ENCODE data around the gene HIRIP3.

HIRIP3 gene

DNA sequence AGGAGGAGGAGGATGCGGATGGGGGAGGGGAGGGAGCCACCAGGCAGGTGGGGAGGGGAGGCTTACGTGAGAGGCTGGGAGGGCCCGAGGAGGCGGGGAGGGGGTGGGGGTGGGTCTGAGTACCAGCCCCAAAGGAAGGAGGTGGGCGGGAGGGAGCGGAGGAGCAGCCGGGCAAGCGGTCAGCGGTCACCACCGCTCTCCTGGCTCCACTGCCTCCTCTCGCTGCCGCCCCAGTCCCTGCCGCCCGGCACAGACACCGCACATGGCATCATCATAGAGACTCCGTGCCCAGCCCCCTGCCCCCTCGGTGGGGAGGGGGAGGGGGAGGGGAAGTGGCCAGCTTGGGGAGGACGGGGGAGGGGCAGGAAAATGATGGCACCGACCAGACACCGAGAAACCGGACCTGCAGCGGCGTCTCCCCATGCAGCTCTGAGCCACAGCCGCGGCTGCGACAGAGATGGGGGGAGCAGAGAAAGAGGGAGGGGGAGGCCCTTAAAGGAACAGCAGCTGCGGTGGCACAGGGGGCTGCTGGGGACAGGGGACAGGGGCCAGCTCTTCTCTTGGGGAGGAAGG, 35.5 kb upstream of the HIRIP3 start, which contains the start of gene TLCD3B:
TSS of gene TLCD3B (minus strand) at position 431 of the 573 bp plus-strand sequence. CDS start 744 bp downstream, outside the sequence.
- TF ChIP-seq, protein P1, sequence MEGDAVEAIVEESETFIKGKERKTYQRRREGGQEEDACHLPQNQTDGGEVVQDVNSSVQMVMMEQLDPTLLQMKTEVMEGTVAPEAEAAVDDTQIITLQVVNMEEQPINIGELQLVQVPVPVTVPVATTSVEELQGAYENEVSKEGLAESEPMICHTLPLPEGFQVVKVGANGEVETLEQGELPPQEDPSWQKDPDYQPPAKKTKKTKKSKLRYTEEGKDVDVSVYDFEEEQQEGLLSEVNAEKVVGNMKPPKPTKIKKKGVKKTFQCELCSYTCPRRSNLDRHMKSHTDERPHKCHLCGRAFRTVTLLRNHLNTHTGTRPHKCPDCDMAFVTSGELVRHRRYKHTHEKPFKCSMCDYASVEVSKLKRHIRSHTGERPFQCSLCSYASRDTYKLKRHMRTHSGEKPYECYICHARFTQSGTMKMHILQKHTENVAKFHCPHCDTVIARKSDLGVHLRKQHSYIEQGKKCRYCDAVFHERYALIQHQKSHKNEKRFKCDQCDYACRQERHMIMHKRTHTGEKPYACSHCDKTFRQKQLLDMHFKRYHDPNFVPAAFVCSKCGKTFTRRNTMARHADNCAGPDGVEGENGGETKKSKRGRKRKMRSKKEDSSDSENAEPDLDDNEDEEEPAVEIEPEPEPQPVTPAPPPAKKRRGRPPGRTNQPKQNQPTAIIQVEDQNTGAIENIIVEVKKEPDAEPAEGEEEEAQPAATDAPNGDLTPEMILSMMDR (conservative IDR thresholded peaks at IDR 0.05; ENCODE audit: low read length) = no peak
- DNase-seq (ENCODE audit: low read depth) = no peak
- H3K4me3 ChIP-seq (ENCODE audit: low read length) = no peak within 1 kb of the TSS

DNA sequence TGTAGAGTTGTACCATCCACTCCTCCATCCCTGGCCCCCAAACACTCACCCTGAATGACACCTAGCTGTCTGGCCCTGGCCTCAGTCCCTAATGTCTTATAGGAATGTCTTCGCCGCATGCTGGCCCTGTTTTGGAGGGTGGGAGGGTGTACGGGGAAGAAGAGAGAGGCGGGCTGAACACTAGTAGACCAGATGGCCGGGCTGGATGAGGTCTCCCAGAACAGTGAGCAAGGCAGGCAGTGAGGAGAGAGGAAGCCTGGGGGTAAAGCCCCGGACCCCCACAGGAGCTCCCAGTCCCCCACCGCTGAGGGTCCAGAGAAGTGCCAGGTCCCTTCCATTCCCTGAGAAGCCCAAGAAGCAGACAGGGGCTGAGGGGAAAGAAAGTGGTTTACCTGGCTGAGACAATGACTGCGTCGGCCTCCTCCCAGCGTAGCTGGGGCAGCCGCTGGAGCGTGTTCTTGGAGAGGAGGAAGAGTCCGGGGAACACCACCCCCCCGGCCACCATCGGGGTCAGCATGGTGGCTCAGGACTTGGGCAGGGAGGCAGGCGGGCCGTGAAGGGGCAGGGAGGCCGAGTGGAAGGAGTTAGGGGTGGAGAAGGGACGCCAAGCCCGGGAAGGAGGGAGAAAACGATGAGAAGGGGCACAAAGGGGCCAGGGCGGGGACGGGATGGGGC, 34.7 kb upstream of the HIRIP3 start:
- no peak for DNase-seq (ENCODE audit: low read depth)
- TF ChIP-seq, protein P1 (conservative IDR thresholded peaks at IDR 0.05; ENCODE audit: low read length) = no peak
- H3K4me3 ChIP-seq (ENCODE audit: low read length) = no peak overlapping the region

DNA sequence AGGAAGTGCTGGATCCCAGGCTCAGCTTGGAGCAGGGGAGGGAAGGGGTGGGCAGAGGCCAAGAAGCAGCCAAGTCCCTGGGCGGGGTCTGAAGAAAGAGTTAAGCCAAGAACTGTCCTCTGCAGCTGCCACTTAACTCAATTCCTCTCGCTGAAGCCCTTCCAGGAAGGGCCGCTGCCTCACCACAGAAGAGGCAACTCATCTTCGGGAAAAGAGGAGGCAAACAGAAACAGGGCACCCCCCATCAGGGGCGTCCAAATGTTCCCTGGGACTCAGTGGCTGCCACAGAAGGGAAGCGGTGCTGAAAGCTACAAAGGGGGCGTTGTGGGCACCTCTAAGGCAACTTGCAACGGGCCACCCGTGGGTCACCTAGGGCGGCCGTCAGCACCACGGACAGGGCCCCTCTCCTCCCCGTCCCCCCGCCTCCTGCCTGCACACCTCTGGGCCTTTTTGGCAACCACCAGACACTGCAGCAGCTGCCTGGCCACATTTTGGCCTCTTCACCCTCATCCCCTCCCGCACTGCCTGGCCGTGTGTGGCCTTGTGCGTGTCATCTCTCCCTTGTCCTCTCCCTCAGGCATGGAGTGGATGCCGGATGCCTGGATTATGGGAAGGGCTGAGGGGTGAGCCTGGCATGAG, 33.1 kb upstream of the HIRIP3 start:
- DNase-seq (ENCODE audit: low read depth) = no peak
- TF ChIP-seq, protein P1 (conservative IDR thresholded peaks at IDR 0.05; ENCODE audit: low read length) = no peak
- no peak overlapping the region for H3K4me3 ChIP-seq (ENCODE audit: low read length)

DNA sequence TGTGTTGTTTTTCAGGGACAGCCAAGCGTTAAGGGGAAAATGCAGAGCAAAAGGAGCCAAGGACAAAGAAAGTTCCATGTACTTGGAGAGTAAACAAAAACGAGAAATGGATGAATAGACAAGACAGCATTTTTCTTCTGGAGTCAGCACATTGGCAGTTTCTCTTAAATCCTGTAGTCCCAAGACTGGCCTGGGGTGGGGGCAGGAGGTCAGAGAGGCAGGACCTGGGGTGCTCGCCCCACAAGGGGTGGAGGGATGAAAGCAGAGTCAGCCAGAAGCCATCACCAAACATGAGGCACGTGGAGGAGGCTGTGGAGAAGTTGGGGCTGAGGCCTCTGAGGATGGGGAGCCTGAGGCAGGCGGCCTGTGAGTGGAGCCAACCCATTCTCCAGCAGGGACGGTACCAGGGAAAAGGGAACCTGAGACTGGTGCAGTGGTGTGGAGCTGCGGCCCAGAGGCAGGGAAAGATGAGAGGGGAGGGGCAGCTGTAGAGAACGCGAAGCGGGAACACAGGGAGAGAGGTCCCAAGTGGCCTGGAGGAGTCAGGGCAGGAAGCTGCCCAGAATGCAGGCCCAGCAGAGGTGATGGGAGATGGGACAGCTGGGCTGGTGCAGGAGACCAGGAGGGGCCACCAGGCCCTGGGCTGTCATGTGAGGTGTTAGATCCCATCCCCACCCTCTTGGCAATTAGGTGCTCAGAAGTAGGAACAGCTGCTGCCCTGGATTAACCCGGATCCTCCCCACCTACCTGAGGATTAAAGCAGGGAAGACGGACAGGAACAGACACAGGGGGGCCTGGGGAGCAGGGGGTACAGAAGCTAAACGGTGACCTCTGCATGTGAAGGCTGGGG, 32.4 kb upstream of the HIRIP3 start:
- no peak overlapping the region for H3K4me3 ChIP-seq (ENCODE audit: low read length)
- TF ChIP-seq, protein P1 (conservative IDR thresholded peaks at IDR 0.05; ENCODE audit: low read length) = no peak
- DNase-seq (ENCODE audit: low read depth) = no peak

DNA sequence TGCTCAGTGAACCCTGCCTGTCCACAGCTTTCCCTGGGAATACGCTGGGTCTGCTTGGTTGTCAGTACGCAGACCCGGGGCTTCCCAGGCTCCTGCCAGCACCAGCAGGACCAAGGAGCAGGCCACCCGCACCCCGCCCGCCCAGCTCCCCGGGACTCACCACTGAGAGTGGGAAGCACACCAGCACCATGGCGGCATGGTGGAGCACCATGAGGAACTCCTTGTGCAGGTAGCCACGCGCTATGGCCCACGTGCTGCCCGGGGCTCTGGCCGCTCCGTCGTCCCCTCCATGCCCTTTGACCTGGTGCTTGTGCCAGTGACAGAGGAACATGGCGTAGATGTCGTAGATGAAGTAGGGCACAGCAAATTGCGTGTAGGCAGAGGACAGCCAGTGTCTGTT, 31.0 kb upstream of the HIRIP3 start:
- TF ChIP-seq, protein P1 (conservative IDR thresholded peaks at IDR 0.05; ENCODE audit: low read length) = no peak
- DNase-seq (ENCODE audit: low read depth) = no peak
- no peak overlapping the region for H3K4me3 ChIP-seq (ENCODE audit: low read length)

DNA sequence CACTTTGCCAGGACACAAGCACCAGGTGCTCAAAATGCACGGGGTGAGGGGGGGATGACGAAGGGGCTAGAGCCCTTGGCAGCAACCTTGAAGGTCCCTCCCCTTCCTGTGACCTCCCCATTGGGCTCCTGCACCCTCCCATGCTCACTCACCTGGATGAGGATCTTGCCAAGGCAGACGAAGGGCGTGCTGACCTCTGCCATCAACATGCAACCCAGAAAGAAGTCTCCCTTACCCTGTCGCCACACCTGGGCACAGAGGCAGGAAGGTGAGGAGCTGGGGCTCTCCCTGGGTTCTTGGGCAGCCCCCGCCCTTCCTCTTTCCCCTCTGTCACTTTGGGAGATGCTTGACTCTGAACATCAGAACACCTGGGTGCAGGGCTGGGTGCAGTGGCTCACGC, 30.2 kb upstream of the HIRIP3 start:
- TF ChIP-seq, protein P1 (conservative IDR thresholded peaks at IDR 0.05; ENCODE audit: low read length) = no peak

More for the DNA sequence above, 30.2 kb upstream of the HIRIP3 start:
- no peak for DNase-seq (ENCODE audit: low read depth)
- H3K4me3 ChIP-seq (ENCODE audit: low read length) = no peak overlapping the region
